GM23338 (cell line): ENCODE measurements around the gene ASPG.

Source experiments
- POLR2AphosphoS5 ChIP-seq: IDR thresholded peaks from 2 replicates; pipeline ENCODE4 v1.6.1; 2016; ENCODE audit warnings: antibody characterized with exemption, low read depth
- TF ChIP-seq, protein P1 (sequence below), 2 experiments: fragments of 200-600 bp in 1 of 2; sonication (generic) in 1 of 2; conservative IDR thresholded peaks; 2 replicates each; pipeline versions ENCODE4 v1.5.1 to v1.6.1; 2016 to 2017; ENCODE audit warnings: antibody characterized with exemption in 2 of 2, low read depth in 2 of 2, mild to moderate bottlenecking in 2 of 2, moderate library complexity in 1 of 2

DNA sequence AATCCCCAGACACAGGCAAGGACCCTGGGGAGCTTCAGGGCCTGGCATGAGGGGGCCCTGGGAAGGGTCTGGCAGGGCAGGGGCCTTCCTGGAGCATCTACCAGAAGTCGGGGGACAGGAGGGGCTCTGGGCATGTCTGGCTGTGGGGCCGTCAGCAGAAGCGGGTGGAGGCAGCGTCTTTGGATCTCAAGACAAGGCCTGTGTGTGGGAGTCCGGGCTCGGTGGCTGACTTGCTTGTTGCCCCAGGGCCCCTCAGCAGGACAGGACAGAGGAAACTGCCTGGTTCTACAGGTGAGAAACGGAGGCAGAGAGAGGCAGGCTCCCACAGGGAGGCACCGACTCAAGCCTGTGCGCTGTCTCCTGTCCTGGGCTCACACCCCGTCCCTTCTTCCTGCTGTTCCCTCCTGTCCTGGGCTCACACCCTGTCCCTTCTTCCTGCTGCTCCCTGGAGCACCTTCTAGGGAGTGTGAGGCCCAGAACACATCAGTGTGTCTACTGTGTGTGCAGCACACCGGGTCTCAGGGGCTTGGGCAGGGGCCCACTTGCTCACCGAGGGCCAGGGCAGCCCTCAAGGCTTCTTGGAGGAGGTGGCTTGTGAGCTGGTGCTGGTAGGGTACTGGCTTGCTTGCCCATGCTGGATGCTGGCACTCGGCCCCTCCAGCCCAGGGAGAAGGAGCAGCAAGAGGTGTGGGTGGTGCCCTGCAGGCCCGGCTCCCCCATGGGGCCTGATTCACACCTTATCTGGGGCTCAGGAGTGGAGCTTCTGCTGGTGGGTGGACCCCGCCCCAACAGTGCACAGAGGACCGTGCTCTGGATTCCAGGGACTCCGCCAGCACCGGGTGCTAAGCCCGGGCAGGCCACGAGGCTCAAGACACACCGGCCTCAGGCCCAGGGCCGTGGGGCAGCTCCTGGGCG lies 14.9 kb downstream of the ASPG start:
- TF ChIP-seq, protein P1, sequence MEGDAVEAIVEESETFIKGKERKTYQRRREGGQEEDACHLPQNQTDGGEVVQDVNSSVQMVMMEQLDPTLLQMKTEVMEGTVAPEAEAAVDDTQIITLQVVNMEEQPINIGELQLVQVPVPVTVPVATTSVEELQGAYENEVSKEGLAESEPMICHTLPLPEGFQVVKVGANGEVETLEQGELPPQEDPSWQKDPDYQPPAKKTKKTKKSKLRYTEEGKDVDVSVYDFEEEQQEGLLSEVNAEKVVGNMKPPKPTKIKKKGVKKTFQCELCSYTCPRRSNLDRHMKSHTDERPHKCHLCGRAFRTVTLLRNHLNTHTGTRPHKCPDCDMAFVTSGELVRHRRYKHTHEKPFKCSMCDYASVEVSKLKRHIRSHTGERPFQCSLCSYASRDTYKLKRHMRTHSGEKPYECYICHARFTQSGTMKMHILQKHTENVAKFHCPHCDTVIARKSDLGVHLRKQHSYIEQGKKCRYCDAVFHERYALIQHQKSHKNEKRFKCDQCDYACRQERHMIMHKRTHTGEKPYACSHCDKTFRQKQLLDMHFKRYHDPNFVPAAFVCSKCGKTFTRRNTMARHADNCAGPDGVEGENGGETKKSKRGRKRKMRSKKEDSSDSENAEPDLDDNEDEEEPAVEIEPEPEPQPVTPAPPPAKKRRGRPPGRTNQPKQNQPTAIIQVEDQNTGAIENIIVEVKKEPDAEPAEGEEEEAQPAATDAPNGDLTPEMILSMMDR (conservative IDR thresholded peaks at IDR 0.05; ENCODE audit: low read depth in 2 of 2): no peak
- no peak for TF ChIP-seq POLR2AphosphoS5
